GM12872 (cell line): ENCODE measurements around the gene PRF1.

Experiments
- TF ChIP-seq, protein P1 (sequence below): IDR thresholded peaks from 3 replicates; pipeline ENCODE4 v1.5.1; 2011; ENCODE audit warnings: low read depth, mild to moderate bottlenecking, low read length, moderate library complexity; ENCODE audit not compliant: insufficient read depth

The PRF1 gene

GRCh38 chr10:70588255-70588654 lies 14.3 kb downstream of the PRF1 start:
- TF ChIP-seq, protein P1, sequence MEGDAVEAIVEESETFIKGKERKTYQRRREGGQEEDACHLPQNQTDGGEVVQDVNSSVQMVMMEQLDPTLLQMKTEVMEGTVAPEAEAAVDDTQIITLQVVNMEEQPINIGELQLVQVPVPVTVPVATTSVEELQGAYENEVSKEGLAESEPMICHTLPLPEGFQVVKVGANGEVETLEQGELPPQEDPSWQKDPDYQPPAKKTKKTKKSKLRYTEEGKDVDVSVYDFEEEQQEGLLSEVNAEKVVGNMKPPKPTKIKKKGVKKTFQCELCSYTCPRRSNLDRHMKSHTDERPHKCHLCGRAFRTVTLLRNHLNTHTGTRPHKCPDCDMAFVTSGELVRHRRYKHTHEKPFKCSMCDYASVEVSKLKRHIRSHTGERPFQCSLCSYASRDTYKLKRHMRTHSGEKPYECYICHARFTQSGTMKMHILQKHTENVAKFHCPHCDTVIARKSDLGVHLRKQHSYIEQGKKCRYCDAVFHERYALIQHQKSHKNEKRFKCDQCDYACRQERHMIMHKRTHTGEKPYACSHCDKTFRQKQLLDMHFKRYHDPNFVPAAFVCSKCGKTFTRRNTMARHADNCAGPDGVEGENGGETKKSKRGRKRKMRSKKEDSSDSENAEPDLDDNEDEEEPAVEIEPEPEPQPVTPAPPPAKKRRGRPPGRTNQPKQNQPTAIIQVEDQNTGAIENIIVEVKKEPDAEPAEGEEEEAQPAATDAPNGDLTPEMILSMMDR, result no peak

GRCh38 chr10:70587045-70587658 lies 15.4 kb downstream of the PRF1 start:
- TF ChIP-seq, protein P1, result no peak

DNA sequence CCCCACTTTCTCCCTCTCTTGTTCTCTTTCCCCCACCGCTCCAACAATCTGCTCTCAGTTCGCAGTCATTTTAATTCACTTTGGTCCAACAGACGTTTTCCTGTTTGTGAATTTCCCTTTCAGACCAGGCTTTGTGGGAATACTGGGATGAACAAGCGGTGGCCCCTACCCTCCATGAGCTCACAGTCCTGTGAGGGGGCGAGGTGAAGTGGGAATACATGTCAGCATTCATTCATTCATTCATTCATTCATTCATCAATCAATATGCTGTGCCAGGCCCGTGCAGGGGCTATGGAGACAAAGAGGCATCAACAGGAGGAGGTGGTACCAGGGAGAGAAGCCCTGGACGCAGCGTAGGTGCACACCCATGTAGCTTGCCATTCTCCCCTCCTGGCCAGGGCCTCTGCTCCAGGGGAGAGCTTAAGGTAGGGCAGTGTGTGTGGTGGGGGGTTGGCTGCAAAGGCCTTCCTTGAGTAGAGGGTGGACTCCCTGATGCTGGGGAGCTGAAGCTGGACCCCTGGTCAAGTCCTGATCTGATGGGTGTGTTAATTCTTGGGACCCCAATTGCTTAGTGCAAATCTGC lies 16.1 kb downstream of the PRF1 start:
- TF ChIP-seq, protein P1, result no peak

- TF ChIP-seq, protein P1, result no peak
Observed at GRCh38 chr10:70585578-70586169, 16.9 kb downstream of the PRF1 start.

GRCh38 chr10:70584909-70585544 lies 17.5 kb downstream of the PRF1 start:
- TF ChIP-seq, protein P1, result no peak

DNA sequence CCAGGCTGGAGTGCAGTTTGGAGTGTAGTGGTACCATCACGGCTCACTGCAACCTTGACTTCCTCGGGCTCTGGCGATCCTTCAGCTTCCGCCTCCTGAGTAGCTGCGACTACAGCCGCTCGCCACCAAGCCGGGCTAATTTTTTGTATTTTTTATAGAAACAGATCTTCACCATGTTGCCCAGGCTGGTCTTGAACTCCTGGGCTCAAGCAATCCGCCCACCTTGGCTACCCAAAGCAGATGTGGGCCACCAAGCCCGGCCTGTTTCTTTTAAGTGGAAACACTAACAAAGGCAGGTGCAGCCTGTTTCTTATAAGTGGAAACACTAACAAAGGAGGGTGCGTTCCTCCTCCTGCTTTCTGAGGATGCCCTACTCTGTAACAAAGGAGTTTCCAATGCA lies 18.2 kb downstream of the PRF1 start:
- TF ChIP-seq, protein P1, result no peak

DNA sequence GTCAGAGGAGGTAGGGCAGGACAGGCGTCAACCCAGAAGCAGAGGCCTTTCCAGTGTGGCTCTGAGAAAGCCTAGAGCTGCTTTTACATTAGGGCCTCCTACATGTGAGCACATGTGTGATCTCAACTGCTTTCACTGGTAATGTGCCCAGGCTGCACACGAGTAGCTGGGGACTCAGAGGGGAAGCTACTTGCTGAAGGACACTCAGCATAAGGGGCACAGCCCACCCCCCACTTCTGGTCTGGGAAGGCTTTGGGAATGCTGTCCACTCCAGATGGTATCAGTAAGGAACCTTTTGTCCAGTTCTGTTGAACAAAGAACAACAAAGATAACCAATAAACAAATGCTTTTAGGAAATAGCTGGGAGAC lies 18.9 kb downstream of the PRF1 start:
- TF ChIP-seq, protein P1, result no peak
